GM21528 (cell line): ENCODE results near the gene TKT.
"Not testable (repeated sequence)": the region's sequence is repeated elsewhere in the genome, so short reads cannot be mapped to it uniquely, and the experiment has no call there.

ENCODE experiments used
- ATAC-seq: cut with Tn5 transposase; IDR thresholded peaks from one replicate; pipeline ENCODE4 v1.9.1; 2021; ENCODE audit warnings: mild to moderate bottlenecking, moderate library complexity; ENCODE audit not compliant: unreplicated experiment, low FRiP score

The TKT gene, protein sequence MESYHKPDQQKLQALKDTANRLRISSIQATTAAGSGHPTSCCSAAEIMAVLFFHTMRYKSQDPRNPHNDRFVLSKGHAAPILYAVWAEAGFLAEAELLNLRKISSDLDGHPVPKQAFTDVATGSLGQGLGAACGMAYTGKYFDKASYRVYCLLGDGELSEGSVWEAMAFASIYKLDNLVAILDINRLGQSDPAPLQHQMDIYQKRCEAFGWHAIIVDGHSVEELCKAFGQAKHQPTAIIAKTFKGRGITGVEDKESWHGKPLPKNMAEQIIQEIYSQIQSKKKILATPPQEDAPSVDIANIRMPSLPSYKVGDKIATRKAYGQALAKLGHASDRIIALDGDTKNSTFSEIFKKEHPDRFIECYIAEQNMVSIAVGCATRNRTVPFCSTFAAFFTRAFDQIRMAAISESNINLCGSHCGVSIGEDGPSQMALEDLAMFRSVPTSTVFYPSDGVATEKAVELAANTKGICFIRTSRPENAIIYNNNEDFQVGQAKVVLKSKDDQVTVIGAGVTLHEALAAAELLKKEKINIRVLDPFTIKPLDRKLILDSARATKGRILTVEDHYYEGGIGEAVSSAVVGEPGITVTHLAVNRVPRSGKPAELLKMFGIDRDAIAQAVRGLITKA

DNA sequence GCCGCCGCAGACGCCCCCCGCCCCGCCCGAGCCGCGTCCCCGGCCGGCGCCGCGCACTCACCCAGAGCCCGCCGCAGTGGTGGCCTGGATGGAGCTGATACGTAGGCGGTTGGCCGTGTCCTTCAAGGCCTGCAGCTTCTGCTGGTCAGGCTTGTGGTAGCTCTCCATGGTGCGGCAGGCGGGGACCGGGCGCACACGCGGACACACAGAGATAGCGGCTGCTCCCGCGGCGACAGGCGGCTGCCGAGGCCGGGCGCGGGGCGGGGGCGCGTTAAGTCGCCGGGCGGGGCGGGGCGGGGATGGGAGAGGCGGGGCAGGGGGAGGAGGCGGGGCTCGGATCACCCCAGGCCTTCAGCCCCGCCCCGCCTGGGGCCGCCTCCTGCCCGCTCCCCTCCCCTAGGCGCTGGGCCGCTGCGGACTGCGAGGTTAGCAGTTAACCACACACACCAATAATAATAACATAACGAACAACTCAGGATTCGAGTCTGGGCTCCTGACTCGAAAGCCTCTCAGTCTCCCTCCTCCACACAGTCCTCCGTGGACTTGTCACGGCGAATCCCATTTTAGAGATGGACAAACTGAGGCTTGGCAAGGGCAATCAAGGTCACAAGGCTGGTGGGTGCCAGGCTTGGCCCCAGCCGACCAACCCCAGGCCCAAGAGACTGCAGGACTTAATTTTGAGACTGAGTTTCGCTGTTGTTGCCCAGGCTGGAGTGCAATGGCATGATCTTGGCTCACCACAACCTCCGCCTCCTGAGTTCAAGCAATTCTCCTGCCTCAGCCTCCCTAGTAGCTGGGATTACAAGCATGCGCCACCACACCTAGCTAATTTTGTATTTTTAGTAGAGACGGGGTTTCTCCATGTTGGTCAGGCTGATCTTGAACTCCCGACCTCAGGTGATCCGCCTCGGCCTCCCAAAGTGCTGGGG, at the start of gene TKT:
TSS of gene TKT (minus strand) at position 248 of the 929 bp plus-strand sequence. CDS start at position 168, 80 bp downstream.
- ATAC-seq: peak; percentile 54

DNA sequence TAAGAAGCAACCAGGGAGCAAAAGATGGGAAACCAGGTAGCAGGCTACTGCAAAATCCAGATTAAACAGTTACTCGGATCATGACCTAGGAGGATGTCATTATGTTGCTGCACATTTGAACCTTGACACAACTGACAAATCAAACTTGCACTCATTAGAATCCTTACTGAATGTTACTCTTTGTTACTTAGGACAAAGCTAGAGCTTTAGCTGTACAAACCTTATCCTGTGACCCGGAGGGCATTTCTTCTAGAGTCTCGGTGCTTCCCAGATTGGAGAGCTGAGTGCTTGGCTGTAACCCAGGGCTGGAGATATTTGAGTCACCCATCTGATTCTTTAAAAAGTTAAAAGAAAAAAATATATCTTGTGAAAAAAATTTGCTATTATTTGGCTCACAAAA, 48.1 kb upstream of the TKT start:
- no peak for ATAC-seq

DNA sequence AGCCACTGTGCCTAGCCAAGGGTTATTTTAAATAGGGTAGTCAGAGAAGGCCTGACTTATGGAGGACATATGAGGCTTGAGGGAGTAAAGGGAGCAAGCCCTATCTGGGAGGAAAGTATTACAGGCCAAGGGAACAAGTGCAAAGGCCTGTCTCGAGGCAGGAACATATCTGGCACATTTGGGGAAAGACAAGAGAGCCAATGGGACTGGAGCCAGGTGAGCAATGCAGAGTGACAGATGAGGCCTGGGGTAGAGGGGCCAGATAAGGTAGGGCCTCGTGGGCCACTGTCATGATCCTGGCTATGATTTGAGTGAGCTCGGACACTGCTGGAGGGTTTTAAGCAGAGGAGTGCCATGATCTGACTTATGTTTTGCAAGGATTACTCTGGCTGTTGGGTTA, 47.7 kb upstream of the TKT start:
- ATAC-seq: no peak

DNA sequence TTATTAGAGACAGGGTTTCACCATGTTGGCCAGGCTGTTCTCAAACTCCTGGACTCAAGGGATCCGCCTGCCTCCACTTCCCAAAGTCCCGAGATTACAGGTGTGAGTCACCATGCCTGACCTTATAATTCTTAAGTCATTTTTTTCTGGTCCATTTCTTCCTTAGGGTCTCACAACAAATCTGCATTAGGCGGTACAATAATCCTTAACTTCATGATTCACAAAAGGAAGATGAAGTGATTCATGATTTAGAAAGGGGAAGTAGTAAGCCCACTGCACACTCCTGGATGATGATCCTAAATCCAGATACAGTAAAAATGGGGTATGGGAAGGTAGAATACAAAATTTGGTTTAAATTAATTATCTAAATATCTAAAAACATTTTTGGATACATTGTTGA, 45.0 kb upstream of the TKT start:
- no peak for ATAC-seq

DNA sequence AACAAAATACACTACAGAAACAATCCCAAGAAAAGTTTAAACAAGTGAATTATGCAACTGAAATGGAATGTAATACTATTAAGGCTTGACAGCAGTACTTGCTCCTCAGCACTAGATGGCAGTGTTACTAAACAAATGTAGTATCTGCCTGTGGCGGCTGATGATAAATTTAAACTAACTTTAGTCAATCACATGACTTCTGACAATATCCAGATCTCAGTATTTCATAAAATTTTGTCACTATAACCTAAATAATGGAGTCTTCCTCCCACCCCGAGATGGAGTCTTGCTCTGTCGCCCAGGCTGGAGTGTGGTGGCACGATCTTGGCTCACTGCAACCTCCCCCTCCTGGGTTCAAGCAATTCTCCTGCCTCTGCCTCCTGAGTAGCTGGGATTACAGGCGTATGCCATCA, 43.8 kb upstream of the TKT start:
- not testable (repeated sequence) for ATAC-seq

DNA sequence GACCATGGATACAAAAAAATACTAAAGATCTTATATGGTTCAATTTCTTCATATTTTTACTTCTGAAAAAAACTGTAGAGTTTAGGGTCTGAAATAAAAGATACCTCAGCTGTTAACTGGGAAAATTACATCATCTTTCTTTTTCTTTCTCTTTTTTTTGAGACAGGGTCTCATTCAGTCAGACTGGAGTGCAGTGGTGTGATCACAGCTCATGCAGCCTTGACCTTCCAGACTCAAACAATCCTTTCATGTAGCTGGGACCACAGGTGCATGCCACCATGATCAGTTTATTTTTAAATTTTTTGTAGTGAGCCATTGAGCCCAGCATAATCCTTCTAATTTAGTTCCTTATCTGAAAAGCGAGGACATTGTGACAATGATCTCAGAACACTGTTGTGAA, 39.6 kb upstream of the TKT start:
- ATAC-seq: no peak

DNA sequence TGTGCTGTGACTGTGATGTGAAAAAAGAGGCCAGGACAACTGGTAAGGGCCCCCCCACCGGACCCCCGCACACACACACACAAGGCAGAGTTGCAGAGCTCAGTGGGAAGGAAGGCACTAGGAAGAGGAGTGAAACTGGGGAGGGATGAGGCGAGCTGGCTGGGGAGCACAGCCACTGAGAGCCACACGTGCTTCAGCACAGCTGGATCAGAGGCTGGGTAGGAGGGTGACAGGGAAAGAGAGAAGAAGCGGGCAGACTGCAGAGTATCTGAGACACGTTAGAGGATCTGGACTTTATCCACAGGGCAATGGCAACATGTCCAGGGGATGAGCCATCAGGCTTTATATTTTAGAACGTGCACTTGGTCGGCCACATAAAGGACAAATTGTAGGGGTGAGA, 38.0 kb upstream of the TKT start:
- no peak for ATAC-seq

DNA sequence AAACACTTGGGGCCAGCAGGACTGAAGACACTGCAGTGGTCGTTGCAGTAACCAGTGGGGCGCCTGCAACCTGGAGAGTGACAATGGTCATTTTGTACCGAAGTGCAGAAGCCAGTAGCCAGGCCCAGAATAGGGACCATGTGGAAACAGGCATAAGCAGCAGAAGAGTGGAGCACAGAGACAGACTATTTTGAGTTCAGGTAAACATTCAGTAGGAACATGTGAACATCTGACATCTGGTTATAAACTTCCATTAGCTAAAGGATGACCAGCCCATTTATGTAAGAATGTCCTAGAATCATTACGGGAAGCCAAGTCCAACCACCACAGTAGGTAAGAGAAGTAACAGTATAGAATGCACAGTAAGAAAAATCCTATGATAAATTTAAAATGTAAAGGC, 32.4 kb upstream of the TKT start:
- no peak for ATAC-seq

DNA sequence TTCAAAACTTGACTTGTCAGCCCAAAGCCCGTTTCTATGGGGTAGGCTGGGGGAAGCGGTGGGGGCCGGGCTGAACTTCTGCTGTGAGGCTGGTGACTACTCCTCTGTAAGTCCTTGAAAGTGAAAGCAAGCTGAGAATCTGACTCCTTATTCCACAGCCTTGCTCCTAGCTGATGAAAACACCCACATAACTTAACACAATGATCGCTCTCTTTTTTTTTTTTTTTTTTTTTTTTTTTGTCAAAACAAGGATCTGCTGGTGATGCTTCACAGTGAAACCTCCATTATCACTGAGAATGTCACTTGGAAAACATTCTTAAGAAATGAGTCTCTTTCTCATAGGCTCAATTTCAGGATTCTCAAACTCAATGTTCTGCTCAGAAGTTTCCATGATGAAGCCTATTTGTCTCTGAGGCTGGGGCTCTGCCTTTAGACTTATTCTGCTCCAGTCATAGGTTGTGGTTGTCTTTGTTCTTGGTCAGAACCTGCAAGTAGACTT, 31.4 kb upstream of the TKT start:
- no peak for ATAC-seq

DNA sequence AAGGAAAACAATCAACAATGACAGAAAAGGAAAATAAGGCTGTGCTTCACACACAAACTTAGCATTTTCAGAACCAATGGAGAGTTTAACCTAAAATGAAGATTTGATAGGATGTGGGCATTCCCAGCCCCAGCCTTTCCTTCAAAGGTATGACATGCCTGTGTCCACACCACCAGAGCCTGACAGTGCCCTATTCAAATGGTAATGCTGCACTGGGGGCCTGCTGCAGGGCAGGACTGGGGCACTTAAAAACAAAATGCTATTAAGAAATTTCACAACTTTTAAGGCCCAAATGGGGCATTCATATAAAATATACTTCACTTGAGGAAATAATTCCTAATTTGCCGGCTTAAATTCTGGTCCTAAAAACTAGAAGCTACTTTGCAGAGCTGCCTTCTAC, 30.9 kb upstream of the TKT start:
- ATAC-seq: no peak

DNA sequence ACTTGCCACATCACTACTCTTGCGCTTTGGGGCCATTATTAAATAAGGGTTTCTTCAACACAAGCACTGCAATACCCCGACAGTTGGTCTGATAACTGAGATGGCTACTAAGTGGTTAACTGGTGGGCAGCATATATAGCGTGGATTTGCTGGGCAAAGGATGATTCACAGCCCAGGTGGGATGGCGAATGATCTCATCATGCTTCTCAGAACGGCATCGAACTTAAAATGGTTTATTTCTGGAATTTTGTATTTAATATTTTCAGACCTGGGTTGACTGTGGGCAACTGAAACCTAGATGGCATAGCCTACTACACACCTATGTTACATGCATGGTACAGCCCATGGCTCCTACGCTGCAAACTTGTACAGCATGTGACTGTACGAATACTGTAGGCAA, 26.8 kb upstream of the TKT start:
- no peak for ATAC-seq

DNA sequence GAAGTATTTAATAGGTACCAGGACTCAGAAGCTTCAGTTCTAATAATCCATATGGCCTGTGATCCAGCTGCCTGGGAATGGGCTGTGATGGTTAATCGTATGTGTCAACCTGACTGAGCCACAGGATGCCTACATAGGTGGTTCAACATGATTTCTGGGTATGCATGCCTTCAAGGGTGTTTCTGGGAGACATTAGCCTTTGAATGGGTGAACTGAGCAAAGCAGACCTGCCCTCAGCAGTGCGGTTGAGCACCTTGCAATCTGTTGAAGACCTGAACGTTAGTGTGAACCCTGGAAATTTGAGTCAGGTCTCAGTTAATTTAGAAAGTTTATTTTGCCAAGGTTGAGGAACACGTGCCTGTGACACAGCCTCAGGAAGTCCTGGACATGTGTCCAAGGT, 22.8 kb upstream of the TKT start:
- no peak for ATAC-seq

DNA sequence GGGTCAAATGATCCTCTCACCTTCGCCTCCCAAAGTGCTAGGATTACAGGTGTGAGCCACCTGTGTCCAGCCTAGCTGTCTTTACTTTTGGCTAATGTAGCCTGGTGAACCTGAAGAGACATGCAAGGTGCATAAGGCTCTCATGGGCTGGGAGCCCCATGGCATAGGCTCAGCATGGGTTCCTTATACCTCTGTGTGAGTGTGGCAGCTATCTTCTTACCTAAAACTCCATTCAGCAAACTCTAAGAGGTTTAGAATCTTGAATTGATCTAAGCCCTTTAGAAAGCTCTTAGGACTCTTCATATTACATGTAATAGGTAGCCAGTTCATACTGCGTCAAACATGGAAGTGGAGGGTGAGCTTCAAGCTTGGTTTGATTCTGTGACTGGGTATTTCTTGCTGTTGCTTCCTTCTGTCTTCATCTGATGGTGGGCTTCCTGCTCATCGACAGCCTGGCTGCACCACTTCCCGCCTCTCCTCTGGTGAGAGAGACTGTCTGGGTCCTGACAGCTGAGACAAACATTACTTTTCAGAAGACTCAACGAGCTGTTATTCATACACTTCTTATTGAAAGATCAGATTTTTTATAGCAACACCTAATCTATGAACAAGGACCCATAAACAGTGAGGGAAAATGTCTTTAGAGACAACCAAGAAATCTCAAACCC, 19.2 kb upstream of the TKT start:
- no peak for ATAC-seq

DNA sequence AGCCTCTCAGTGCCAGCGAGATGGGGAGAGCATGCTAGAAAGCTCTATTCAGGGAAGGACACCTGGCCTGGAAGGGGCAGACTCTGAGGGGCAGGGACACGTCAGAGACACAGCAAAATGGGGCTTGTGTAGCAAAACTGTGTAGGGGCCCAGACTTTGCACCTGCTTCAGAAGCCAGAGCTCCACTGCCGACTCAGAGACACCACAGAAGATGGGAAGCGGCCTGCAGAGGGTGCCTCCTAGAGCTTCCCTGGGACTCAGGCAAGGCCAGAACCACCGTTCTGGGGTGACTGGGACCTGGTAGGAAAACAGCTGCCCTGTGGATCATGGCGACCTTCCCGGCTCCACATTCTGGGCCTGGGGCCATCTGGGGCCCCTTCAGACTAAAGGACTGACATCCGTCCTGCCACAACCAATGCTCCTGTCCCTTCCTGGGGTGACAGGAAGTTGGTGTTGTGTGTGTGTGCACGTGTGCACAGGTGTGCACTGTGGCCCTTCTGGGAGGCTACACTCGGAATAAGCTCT, 17.4 kb upstream of the TKT start:
- no peak for ATAC-seq

DNA sequence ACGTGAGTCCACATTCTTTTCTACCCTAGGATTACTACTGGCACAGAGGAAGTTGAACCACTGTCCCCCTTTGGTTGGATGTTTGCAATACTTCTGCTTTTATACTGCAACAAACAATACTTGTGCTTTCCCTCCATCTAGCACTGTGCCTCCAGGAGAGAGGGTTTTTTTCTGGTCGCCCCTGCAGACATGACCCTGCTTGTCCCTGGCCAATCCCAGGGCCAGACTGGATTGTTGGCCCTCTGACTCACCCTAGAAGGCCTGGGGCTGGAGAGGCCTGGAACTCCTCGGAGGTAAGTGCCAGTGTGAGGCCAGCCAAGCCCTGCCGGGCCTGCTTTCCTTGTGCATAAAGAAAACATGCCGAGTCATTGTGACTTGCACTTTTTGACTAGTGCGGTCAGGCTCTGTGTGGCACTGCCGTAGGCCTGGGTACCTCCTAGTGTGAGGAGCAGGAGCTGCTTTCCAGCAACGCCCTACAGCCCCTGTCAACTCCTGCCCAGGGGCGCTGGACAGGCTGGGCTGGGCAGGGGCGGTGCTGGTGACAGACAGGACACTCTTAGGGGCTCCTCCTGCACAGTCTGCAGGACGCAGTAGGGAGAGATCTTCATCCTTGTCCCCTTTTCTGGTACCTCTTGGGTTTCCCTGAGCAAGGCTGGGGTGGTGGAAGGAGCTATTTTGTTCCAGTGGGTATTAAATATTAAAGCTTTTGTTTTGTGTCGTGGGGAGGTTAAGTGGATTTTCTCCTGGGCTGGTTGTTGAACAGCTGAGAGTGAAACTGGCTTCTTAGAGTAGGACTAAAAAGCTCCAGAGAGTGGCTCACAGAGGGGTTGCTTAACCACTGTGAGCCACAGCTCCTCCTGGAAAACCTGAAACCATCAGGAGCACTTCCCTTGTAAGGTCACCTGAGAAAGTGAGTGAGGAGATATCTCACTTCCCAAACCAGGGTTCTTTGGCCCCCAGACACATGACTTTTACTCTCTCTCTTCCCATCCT, 14.4 kb upstream of the TKT start:
- ATAC-seq: no peak

DNA sequence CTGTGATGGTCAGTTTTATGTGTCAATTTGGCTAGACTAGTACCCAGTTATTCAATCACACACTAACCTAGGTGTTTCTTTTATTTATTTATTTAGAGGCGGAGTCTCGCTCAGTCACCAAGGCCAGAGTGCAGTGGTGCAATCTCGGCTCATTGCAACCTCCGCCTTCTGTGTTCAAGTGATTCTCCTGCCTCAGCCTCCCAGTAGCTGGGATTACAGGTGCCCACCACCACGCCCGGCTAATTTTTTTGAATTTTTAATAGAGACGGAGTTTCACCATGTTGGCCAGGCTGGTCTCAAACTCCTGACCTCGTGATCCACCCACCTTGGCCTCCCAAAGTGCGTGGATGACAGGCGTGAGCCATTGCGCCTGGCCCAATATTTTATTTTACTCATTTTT, 13.4 kb upstream of the TKT start:
- not testable (repeated sequence) for ATAC-seq

DNA sequence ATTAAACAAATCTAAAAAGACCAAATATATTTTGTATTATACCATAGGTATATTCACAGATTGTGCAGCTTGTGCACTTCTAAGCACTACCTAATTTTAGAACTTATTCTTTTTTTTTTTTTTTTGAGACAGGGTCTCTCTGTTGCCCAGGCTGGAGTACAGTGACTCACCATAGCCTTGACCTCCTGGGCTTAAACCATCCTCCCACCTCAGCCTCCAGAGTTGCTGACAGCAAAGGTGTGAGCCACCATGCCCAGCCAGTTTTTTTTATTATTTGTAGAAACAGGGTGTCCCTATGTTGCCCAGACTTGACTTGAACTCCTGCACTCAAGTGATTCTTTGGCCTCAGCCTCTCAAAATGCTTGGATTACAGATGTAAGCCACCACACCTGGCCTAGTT, 11.9 kb upstream of the TKT start:
- ATAC-seq: no peak

DNA sequence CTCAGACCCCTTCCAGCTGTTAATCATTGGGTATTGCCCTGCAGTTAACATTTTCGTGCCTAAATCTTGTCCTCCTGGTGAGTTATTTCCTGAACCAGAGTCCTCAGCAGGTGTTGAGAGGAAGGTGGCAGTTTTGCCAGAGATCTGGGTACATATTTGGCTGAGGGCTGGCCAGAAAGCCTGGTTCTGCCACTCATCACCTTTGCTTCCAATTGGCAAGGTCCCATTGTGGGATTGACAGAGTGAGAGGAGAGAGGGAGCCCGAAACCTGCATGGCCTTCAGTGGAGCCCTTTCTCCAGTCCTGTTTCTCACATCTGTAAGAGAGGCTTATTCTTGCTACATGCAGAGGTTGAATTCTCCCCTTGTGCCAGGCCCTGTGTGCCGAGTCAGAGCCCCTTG, 8.9 kb upstream of the TKT start:
- no peak for ATAC-seq

DNA sequence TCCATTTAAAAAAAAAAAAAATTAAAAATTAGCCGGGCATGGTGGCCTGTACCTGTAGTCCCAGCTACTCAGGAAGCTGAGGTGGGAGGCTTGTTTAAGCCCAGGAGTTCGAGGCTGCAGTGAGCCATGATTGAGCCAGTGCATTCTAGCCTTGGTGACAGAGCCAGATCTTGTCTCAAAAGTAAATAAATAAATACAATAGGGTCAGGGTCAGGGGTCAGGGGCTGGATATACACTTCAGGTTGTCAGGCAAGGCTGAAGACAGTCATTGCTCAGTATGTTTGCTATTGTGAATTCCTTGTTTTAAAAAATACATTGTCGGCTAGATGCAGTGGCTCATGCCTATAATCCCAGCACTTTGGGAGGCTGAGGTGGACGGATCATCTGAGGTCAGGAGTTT, 8.1 kb upstream of the TKT start:
- ATAC-seq: no peak
